Gastroesophageal sphincter (tissue), 3 donors: ENCODE results near the gene TMEM108.

Experiments used
- EP300 ChIP-seq: sonication (generic); formaldehyde crosslinking; IDR thresholded peaks from one replicate; pipeline ENCODE4 v1.6.1; 2017; ENCODE audit warnings: antibody characterized with exemption, mild to moderate bottlenecking
- POLR2A ChIP-seq, 2 donors: fragments of 450-650 bp; IDR thresholded peaks; one replicate each; pipeline ENCODE4 v1.6.1; 2017; ENCODE audit warnings: antibody characterized with exemption in 2 of 2, mild to moderate bottlenecking in 2 of 2, moderate library complexity in 1 of 2
- TF ChIP-seq, protein P1 (sequence below), 4 experiments: fragments of 200-600 bp in 2 of 4; fragments of 450-650 bp in 2 of 4; sonication (generic) in 1 of 4; IDR thresholded peaks; one replicate each; pipeline ENCODE4 v1.5.1; 2017 to 2019; ENCODE audit warnings: antibody characterized with exemption in 4 of 4, mild to moderate bottlenecking in 2 of 4, moderate library complexity in 2 of 4

DNA sequence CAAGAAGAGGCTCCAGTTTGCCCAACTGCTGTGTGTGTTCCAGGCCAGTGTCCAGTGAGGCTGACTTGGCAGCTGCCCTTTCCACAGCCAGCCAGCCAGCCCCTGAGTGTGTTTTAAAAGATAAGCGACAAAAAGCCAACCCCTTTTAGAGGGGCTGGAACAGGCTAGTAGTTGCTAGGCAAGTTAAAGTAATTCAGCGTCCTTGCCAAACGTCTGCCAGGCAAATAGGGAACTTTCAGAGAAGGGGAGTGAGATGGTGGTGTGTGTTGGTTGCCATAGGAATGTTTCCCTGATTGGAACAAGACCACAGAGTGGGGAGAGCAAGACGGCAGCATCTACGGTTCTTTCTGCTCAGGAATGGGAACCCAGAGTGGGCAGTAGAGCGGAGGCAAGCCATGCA lies 86.3 kb downstream of the TMEM108 start:
- TF ChIP-seq POLR2A (IDR thresholded peaks at IDR 0.05), result no peak
- TF ChIP-seq, protein P1, sequence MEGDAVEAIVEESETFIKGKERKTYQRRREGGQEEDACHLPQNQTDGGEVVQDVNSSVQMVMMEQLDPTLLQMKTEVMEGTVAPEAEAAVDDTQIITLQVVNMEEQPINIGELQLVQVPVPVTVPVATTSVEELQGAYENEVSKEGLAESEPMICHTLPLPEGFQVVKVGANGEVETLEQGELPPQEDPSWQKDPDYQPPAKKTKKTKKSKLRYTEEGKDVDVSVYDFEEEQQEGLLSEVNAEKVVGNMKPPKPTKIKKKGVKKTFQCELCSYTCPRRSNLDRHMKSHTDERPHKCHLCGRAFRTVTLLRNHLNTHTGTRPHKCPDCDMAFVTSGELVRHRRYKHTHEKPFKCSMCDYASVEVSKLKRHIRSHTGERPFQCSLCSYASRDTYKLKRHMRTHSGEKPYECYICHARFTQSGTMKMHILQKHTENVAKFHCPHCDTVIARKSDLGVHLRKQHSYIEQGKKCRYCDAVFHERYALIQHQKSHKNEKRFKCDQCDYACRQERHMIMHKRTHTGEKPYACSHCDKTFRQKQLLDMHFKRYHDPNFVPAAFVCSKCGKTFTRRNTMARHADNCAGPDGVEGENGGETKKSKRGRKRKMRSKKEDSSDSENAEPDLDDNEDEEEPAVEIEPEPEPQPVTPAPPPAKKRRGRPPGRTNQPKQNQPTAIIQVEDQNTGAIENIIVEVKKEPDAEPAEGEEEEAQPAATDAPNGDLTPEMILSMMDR (IDR thresholded peaks at IDR 0.05), result no peak
- no peak for TF ChIP-seq EP300
